Measurements from ENCODE around the gene C4orf17.

GRCh38 chr4:99471896-99472295 is 38.9 kb upstream of the C4orf17 start:
- TF ChIP-seq, protein P1, sequence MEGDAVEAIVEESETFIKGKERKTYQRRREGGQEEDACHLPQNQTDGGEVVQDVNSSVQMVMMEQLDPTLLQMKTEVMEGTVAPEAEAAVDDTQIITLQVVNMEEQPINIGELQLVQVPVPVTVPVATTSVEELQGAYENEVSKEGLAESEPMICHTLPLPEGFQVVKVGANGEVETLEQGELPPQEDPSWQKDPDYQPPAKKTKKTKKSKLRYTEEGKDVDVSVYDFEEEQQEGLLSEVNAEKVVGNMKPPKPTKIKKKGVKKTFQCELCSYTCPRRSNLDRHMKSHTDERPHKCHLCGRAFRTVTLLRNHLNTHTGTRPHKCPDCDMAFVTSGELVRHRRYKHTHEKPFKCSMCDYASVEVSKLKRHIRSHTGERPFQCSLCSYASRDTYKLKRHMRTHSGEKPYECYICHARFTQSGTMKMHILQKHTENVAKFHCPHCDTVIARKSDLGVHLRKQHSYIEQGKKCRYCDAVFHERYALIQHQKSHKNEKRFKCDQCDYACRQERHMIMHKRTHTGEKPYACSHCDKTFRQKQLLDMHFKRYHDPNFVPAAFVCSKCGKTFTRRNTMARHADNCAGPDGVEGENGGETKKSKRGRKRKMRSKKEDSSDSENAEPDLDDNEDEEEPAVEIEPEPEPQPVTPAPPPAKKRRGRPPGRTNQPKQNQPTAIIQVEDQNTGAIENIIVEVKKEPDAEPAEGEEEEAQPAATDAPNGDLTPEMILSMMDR (IDR thresholded peaks at IDR 0.05): no peak
- no peak for TF ChIP-seq GABPA (IDR thresholded peaks at IDR 0.05; ENCODE audit: low read depth)
- TF ChIP-seq, protein P2, sequence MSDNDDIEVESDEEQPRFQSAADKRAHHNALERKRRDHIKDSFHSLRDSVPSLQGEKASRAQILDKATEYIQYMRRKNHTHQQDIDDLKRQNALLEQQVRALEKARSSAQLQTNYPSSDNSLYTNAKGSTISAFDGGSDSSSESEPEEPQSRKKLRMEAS (IDR thresholded peaks at IDR 0.05; ENCODE audit: low read depth): no peak
- no peak for TF ChIP-seq EZH2phosphoT487 (IDR thresholded peaks at IDR 0.05; ENCODE audit: borderline replicate concordance, low read depth)
- TF ChIP-seq RFX5 (IDR thresholded peaks at IDR 0.05; ENCODE audit: low read length): no peak
- TF ChIP-seq SMC3 (IDR thresholded peaks at IDR 0.05; ENCODE audit: low read depth, low read length): no peak
- TF ChIP-seq MXI1 (IDR thresholded peaks at IDR 0.05; ENCODE audit: low read depth, low read length): no peak
- TF ChIP-seq POLR2AphosphoS5 (IDR thresholded peaks at IDR 0.05; ENCODE audit: low read depth, low read length): no peak

Data from SK-N-SH (cell line).